NCI-H2227 treated with DMSO at 0.1 percent for 48 hours (cell line): ENCODE results near the gene ATP8A1.
"Not testable (repeated sequence)": the region's sequence is repeated elsewhere in the genome, so short reads cannot be mapped to it uniquely, and the experiment has no call there.

ENCODE experiments used
- DNase-seq: peaks from one replicate; lab custom pipeline; 2025; lab: John Stamatoyannopoulos, UW

ATP8A1 gene

GRCh38 chr4:42467777-42468176 is 189.1 kb downstream of the ATP8A1 start:
- not testable (repeated sequence) for DNase-seq

DNA sequence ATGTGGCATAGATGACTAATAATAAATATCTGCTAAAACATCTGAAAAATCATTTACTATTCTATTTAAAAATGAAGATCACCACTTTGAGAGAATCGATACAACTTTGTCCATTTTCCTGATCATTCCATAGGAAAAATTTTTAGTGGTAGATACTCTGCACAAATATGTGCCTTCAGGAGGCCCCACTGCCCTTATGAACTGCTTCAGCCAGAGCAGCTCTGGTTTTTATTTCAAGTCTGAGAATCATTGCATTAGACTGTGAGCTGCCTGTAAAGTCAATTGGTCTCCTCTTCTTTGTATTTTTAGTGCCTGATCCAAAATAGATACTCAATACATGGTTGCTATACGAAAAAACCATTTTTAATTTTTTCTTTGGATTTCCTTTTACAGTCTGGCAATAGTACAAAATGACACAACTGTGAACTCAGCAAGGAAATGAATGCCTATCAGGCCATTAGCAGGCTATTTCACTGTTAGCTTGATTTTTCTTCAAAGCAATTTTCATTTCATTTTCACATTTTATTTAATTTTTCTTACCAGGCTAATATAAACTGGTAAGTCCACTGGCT is 190.5 kb downstream of the ATP8A1 start:
- DNase-seq = no peak

GRCh38 chr4:42464550-42465094 is 192.3 kb downstream of the ATP8A1 start:
- no peak for DNase-seq

GRCh38 chr4:42461216-42461615 is 195.7 kb downstream of the ATP8A1 start:
- not testable (repeated sequence) for DNase-seq

- DNase-seq = no peak
Measured at GRCh38 chr4:42460043-42460442, 196.9 kb downstream of the ATP8A1 start.

GRCh38 chr4:42458657-42459056 is 198.2 kb downstream of the ATP8A1 start:
- DNase-seq = no peak

- no peak for DNase-seq
Measured at GRCh38 chr4:42454755-42455420, 202.0 kb downstream of the ATP8A1 start.

GRCh38 chr4:42453612-42454011 is 203.3 kb downstream of the ATP8A1 start:
- no peak for DNase-seq

GRCh38 chr4:42452823-42453222 is 204.1 kb downstream of the ATP8A1 start:
- no peak for DNase-seq

DNA sequence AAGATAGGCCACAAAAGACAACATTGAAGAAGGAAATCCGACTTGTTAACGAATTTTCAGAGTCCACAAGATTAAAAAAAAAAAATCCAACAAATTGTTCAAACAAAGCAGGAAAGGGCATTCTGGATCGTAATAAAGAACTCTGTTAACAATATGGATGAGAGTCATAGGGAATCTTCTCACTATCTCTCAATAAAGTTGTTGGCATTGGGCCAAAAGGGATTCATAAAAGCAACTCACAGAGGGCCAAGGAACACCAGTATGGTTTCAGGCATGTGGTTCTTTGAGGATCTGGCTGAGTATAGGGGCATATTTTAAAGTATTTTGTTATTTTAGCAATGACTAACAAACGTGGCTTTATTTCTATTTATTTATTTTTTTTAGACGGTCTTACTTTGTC is 210.1 kb downstream of the ATP8A1 start:
- DNase-seq = no peak

DNA sequence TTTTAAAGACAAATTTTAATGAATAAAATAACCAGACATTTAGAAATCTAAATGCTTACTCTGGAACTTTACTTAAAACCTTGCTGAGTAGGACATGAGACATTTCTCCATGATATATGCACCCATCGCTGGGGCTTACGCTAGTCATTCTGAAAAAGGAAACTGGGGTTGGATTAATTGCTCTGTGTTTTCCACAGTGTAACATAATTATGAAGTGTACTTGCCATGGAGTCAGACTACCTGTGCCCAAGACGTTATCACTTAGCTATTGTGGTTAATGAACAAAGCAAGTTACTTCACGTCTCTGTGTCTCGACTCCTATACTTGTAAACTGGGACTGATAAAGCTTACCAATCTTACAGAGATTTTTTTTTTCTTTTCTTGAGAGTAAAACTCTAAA is 211.9 kb downstream of the ATP8A1 start:
- no peak for DNase-seq

- DNase-seq = no peak
Measured at GRCh38 chr4:42442601-42443000, 214.3 kb downstream of the ATP8A1 start.

DNA sequence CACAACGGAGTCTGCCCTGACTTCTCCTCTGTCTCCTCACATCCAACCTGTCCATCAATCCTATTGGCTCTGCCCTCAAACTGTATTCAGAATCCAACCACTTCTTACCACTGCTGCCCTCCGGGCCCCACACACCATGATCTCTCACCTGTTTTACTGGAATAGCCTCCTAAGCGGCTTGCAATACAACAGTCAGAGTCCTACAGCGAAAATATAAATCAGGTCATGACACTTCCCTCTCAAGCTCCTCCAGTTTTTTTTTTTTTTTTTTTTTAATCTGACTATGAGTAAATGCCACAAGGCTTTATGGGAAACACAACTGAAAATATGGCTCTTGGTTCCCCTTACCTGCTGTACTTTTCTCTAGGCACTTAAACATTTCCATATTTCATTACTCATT is 216.8 kb downstream of the ATP8A1 start:
- DNase-seq = no peak

DNA sequence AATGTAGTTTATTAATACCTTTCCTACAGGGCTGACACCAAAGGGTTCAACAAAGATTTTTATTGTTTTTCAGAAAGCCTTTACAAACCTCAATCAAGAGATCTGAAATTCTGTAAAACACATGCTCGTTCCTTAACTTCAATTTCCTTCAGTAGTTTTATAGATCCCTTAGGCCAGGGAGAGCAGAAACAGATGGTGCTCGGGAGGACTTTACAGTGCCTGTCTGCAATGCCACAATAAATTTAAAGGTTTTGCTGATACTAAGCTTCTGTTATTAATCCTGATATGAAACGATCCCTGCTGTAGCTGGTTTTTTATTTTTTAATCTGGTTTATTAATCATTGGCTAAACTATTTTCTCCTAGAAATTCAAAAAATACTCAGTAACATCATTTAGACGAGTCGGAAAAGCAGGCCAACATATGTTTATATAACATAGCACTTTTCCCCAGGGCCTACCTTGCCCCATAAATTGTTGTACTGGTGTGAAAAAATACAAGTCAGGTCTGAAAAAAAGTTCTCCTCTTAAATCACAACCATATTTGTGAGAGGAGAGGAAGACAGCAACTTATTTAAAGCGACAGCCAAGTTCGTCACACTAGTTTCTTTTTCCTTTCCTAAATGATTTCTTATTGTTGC is 219.9 kb downstream of the ATP8A1 start:
- no peak for DNase-seq

DNA sequence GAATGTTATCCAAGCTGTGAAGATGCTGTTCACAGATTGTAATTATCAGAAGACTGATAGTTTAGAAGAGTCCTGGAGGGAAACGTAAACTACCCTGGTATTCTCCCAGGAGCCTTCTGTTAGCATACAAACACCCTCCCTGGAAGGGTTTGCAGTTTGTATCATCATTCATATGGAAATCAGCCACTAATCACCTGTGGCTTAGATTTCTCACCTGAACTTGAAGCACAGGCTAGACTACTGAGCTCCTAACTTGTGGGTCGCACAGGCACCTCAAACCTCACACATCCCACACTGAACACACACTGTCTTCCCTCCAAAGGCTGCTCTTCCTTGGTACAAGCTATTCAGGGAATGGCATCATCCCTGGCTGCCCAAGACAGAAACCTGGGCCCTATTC is 228.9 kb downstream of the ATP8A1 start:
- DNase-seq = no peak

DNA sequence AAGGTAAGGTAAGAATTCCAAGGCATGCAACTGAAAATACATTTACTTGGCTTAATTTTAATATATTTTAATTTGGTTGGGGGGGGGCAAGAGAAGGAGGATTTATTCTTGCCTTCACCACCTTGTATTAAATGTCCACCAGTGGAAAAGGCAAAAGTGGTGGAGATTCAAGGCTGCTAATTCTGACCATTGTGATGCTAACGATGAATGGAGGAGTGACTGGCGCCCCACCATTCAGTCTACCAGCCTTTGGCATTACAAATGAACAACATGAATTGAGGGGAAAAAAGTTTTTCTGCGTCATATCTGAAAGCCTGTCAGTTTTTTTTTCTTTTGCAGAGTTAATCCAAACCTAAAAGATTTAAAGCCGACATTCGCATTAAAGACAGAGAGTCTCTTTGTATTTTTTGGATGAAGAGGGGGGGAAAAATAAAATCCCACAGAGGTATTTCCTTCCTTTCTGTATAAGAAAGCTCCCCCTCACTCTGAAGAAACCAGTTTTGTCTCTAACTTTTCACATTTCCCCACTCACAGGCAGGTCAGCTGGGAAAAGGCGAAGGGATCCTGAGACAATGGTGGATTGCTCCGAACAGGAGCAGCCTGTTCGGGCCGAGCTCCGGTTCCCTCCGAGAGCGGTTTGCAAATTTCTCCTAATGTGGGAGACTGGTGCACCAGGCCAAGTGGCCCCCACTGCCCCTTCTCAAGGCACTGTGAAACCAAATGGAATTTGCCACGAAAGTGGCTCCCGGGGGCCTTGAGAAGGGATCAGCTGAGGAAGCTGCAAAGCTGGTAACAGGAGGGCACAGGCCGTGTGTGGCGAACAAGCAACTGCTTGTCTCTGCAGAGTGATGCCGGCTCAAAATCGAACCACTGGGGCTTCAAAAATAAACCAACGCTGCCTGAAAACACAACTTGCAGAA is 231.5 kb downstream of the ATP8A1 start:
- no peak for DNase-seq

DNA sequence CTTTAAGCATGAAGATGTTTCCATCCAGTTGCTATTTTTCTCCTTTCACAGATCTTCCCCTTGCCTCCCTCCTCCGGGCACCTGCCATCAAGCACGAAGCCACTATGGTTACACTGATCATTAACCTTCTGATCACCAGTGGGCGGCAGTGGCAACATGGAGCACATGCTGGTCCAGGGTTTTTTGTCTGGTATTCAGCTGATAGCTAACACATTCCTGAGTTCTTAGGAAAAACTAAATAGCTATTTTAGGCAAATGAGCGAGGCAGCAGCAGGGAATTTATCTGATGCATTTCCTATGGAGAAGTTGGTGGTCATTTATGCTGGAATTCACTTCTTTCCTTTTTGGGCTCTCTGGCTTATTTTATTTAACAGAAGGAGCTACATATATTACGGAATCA is 236.8 kb downstream of the ATP8A1 start:
- no peak for DNase-seq

DNA sequence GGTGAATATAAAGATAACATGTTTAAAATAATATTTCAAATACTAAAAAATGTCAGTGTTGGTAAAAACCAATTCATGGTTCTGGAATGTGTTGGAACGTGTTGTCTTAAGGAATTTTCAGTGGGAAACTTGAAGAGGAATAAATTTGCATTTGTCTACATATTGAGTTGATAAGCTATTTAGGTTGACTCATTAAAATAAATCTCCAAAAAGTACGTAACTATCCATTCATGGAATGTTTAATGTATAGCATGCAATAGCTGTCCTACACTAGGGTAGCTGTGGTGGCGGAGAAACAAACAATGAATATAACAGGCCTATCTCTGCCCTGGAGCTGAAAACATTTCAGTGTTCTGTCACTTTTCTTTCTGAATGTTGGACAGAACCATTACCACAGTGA is 239.4 kb downstream of the ATP8A1 start:
- no peak for DNase-seq

DNA sequence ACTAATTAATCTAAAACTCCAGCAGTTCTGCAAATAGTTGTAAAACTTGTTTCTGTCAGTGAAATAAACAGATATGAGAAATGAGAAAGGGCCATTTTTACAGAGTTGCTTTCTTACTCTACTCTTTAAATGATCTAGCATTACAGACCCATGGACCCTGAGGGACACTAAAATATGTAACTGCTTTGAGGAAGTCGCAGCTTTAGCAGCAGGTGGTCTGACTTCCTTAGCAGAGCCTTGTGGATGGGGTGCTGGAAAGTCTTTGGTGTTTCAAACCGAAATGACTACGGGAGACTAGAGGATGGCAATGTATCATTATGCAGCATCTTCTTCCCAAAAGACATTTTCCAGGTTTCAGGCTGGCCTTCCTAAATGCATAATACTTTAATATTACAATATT is 240.9 kb downstream of the ATP8A1 start:
- DNase-seq = no peak

DNA sequence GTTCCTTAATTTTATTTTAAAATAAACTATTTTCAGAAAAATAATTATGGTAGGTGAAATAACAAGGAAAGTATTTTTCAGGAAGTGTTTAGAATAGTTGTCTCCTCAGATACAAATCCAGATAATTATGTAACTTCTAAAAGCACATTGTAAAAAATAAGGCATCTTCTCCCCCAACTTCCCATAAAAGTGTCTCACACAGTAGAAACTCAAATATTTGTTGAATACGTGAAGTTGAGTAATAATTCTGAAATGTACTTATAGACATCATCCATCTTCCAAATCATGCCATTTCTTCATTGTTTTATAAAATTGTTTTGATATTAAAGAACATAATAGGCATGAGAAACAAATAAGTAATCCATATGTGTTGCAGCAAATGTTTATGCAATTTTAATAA is 241.6 kb downstream of the ATP8A1 start:
- no peak for DNase-seq

- no peak for DNase-seq
Measured at GRCh38 chr4:42412251-42412650, 244.7 kb downstream of the ATP8A1 start.

- no peak for DNase-seq
Measured at GRCh38 chr4:42411803-42412202, 245.1 kb downstream of the ATP8A1 start.
